PC-3 (cell line): ENCODE results near the gene CDC42EP5. TPM values are rescaled to one million over a fixed set of nuclear protein-coding genes. Genes with fewer than 3 reads are reported as not detected.
A peak's percentile ranks its signal among the peaks of the same experiment; 100 is the strongest.
"Not testable (repeated sequence)": the region's sequence is repeated elsewhere in the genome, so short reads cannot be mapped to it uniquely, and the experiment has no call there.

ENCODE experiments used
- ATAC-seq: fragments of 200-7000 bp; cut with Tn5 transposase; 2 replicates; pipeline ENCODE4 v1.9.1; 2020; ENCODE audit warnings: mild to moderate bottlenecking, moderate library complexity
- BruUV-seq: library from RNA; stranded (reverse); fragments of 400-500 nt; replicated peaks from 2 replicates; lab custom pipeline; 2021; lab: Mats Ljungman, UMichigan
- CTCF ChIA-PET: fragments of 300-600 bp; sonication (Branson Sonifier 250); formaldehyde crosslinking; loops from one replicate; lab custom pipeline; 2022; ENCODE audit warnings: antibody characterized with exemption; lab: Charles Lee
- POLR2A ChIA-PET: fragments of 300-600 bp; sonication (Branson Sonifier 250); formaldehyde crosslinking; loops from one replicate; lab custom pipeline; 2022; ENCODE audit warnings: antibody characterized with exemption; ENCODE audit not compliant: unreplicated experiment; lab: Charles Lee
- DNase-seq: peaks from one replicate; pipeline ENCODE4 v3.0.0-alpha.2; 2015
- H2AFZ ChIP-seq: fragments of 300-600 bp; sonication (generic); 2 replicates; pipeline ENCODE4 v1.6.0; 2016; ENCODE audit warnings: antibody characterized with exemption, low read length
- H3F3A ChIP-seq: fragments of 300-600 bp; sonication (generic); one replicate; pipeline ENCODE4 v1.6.0; 2017; ENCODE audit warnings: antibody characterized with exemption, low read length, control low read depth, mild to moderate bottlenecking; ENCODE audit not compliant: unreplicated experiment
- H3K27ac ChIP-seq: fragments of 300-600 bp; sonication (generic); 2 replicates; pipeline ENCODE4 v1.5.1; 2016; ENCODE audit warnings: mild to moderate bottlenecking, low read length
- H3K27me3 ChIP-seq: fragments of 300-600 bp; sonication (generic); 2 replicates; pipeline ENCODE4 v1.6.1; 2016; ENCODE audit warnings: low read length, mixed read lengths
- H3K36me3 ChIP-seq: fragments of 300-600 bp; sonication (generic); 2 replicates; pipeline ENCODE4 v1.6.1; 2016; ENCODE audit warnings: low read depth, mixed run types, low read length, mixed read lengths
- H3K4me1 ChIP-seq: fragments of 300-600 bp; sonication (generic); 2 replicates; pipeline ENCODE4 v1.5.1; 2016; ENCODE audit warnings: low read length; ENCODE audit not compliant: insufficient read depth
- H3K4me2 ChIP-seq: fragments of 300-600 bp; sonication (generic); 2 replicates; pipeline ENCODE4 v1.6.0; 2016; ENCODE audit warnings: low read length
- H3K4me3 ChIP-seq: fragments of 300-600 bp; sonication (generic); 2 replicates; pipeline ENCODE4 v1.5.1; 2016; ENCODE audit warnings: mild to moderate bottlenecking, low read length, mixed read lengths
- H3K79me2 ChIP-seq: fragments of 300-600 bp; sonication (generic); 2 replicates; pipeline ENCODE4 v1.6.1; 2017; ENCODE audit warnings: low read length, mixed read lengths
- H3K9ac ChIP-seq: fragments of 300-600 bp; sonication (generic); 2 replicates; pipeline ENCODE4 v1.6.0; 2016; ENCODE audit warnings: mild to moderate bottlenecking, low read length
- H3K9me2 ChIP-seq: fragments of 300-600 bp; sonication (generic); replicated peaks from 2 replicates; pipeline ENCODE4 v1.6.1; 2016; ENCODE audit warnings: mixed run types, low read length, mixed read lengths
- H3K9me3 ChIP-seq: fragments of 300-600 bp; sonication (generic); 2 replicates; pipeline ENCODE4 v1.6.1; 2016; ENCODE audit warnings: low read length, mixed read lengths
- H4K20me1 ChIP-seq: fragments of 300-600 bp; sonication (generic); 2 replicates; pipeline ENCODE4 v1.6.1; 2016; ENCODE audit warnings: low read length, mixed read lengths
- CTCF ChIP-seq: fragments of 300-600 bp; sonication (generic); conservative IDR thresholded peaks from 2 replicates; pipeline ENCODE4 v1.5.1; 2017; ENCODE audit warnings: antibody characterized with exemption, low read depth, mild to moderate bottlenecking, low read length
- EZH2 ChIP-seq: fragments of 300-600 bp; sonication (generic); IDR thresholded peaks from one replicate; pipeline ENCODE4 v1.6.1; 2017; ENCODE audit warnings: antibody characterized with exemption, mild to moderate bottlenecking, low read length; ENCODE audit not compliant: unreplicated experiment
- EZH2phosphoT487 ChIP-seq: fragments of 300-600 bp; sonication (generic); IDR thresholded peaks from 2 replicates; pipeline ENCODE4 v1.6.1; 2018; ENCODE audit warnings: mild to moderate bottlenecking, antibody characterized with exemption, low read length, borderline replicate concordance
- intact Hi-C: fragments of 100-400 bp; cut with micrococcal nuclease; formaldehyde crosslinking; loops from 2 replicates; pipeline ENCODE4 v1.9.0; 2023
- total RNA-seq: library from RNA; depleted of rRNA; stranded (reverse); fragments of >200 nt; gene quantifications from 2 replicates; pipeline ENCODE4 v1.2.3, GENCODE V29; 2014

Gene CDC42EP5
- total RNA-seq, 1 experiment from 2014 or later: 0.73 TPM

GRCh38 chr19:54506079-54506478, 33.0 kb upstream of the CDC42EP5 start:
- TF ChIP-seq EZH2 (no peak), CTCF (no peak), EZH2phosphoT487 (no peak)
- no peaks in the 10 kb centered on the region for H3K79me2 ChIP-seq
- H3K9me3 ChIP-seq: no peaks in the 10 kb centered on the region
- ChIA-PET CTCF (no interaction called here), POLR2A (no interaction called here)
- no peaks in the 10 kb centered on the region for H4K20me1 ChIP-seq
- no peaks in the 10 kb centered on the region for H3K9me2 ChIP-seq
- ATAC-seq (no peak), DNase-seq (peak; percentile 26)
- intact Hi-C loops: no loop called here
- H3F3A ChIP-seq: no peaks in the 10 kb centered on the region
- H3K36me3 ChIP-seq: no peaks in the 10 kb centered on the region
- no peak overlapping the region for H3K4me3 ChIP-seq
- no peak overlapping the region for H3K27ac ChIP-seq
- peaks cover 53% of the 10 kb centered on the region for H3K27me3 ChIP-seq
- H3K9ac ChIP-seq: no peak overlapping the region
- no peak overlapping the region for H3K4me2 ChIP-seq
- H3K4me1 ChIP-seq: no peaks in the 10 kb centered on the region
- H2AFZ ChIP-seq: no peak overlapping the region
- BruUV-seq: no TSS peak

- H3K9ac ChIP-seq, POLR2A ChIA-PET, H2AFZ ChIP-seq, H3K4me3 ChIP-seq, H3K9me2 ChIP-seq, H3K27ac ChIP-seq, H3K36me3 ChIP-seq, H3K4me2 ChIP-seq, DNase-seq, ATAC-seq, H3K79me2 ChIP-seq, CTCF ChIA-PET, BruUV-seq, intact Hi-C loops, H3K9me3 ChIP-seq, H3F3A ChIP-seq, H4K20me1 ChIP-seq, H3K4me1 ChIP-seq: not testable (repeated sequence)
- peaks cover 58% of the 10 kb centered on the region for H3K27me3 ChIP-seq
Measured at GRCh38 chr19:54505542-54505941, 32.4 kb upstream of the CDC42EP5 start.

GRCh38 chr19:54502518-54503048, 29.5 kb upstream of the CDC42EP5 start, which contains the start of gene LAIR2:
Gene LAIR2 (plus strand): TSS chr19:54502831. CDS start chr19:54502919, 88 bp downstream.
- H3K4me3 ChIP-seq: no peak within 1 kb of the TSS
- CTCF ChIA-PET: no interaction called here
- peaks cover 74% of the 10 kb centered on the region for H3K27me3 ChIP-seq
- H3K4me2 ChIP-seq: no peak within 1 kb of the TSS
- H4K20me1 ChIP-seq: no peaks in the 10 kb centered on the region
- POLR2A ChIA-PET: no interaction called here
- TF ChIP-seq CTCF: no peak
- no peak for TF ChIP-seq EZH2
- TF ChIP-seq EZH2phosphoT487: no peak
- H3K27ac ChIP-seq: no peak within 1 kb of the TSS
- no peak for ATAC-seq
- no peaks in the 10 kb centered on the region for H3K36me3 ChIP-seq
- no peaks in the 10 kb centered on the region for H3K9me2 ChIP-seq
- no peaks in the 10 kb centered on the region for H3F3A ChIP-seq
- BruUV-seq: no TSS peak
- no peak within 1 kb of the TSS for H2AFZ ChIP-seq
- DNase-seq: no peak
- no peak within 1 kb of the TSS for H3K9ac ChIP-seq
- no peaks in the 10 kb centered on the region for H3K9me3 ChIP-seq
- intact Hi-C loops: no loop called here
- no peaks in the 10 kb centered on the region for H3K79me2 ChIP-seq
- no peaks in the 10 kb centered on the region for H3K4me1 ChIP-seq

- ATAC-seq, H4K20me1 ChIP-seq, H3K36me3 ChIP-seq, BruUV-seq, H3K4me1 ChIP-seq, H3K9ac ChIP-seq, H3F3A ChIP-seq, H3K9me3 ChIP-seq, CTCF ChIA-PET, H3K27ac ChIP-seq, H3K4me2 ChIP-seq, H3K9me2 ChIP-seq, intact Hi-C loops, H3K79me2 ChIP-seq, H2AFZ ChIP-seq, H3K4me3 ChIP-seq, DNase-seq, POLR2A ChIA-PET: not testable (repeated sequence)
- H3K27me3 ChIP-seq: peaks cover 78% of the 10 kb centered on the region
Measured at GRCh38 chr19:54498451-54498772, 25.3 kb upstream of the CDC42EP5 start.

GRCh38 chr19:54497747-54498450, 24.8 kb upstream of the CDC42EP5 start:
- DNase-seq, H3F3A ChIP-seq, ATAC-seq: not testable (repeated sequence)

More at GRCh38 chr19:54497747-54498450, 24.8 kb upstream of the CDC42EP5 start:
- POLR2A ChIA-PET, H3K9me2 ChIP-seq, H3K4me3 ChIP-seq, H3K27ac ChIP-seq, H3K9me3 ChIP-seq, CTCF ChIA-PET, H3K36me3 ChIP-seq, H3K4me2 ChIP-seq, H2AFZ ChIP-seq, H3K79me2 ChIP-seq, intact Hi-C loops, H3K9ac ChIP-seq, H4K20me1 ChIP-seq, H3K4me1 ChIP-seq, BruUV-seq: not testable (repeated sequence)
- peaks cover 77% of the 10 kb centered on the region for H3K27me3 ChIP-seq
